Spleen (tissue), 11 donors: ENCODE data around the gene SPATA16. TPM values are rescaled to one million over a fixed set of nuclear protein-coding genes. Genes with fewer than 3 reads are reported as not detected.

Experiments used
- DNase-seq: peaks from one replicate; pipeline ENCODE4 v3.0.0-alpha.2; 2020
- H3K27ac ChIP-seq, 8 donors: fragments of 200-600 bp; sonication (generic) in 7 of 8; 1 replicate in 4 of 8; 2 replicates in 4 of 8; pipeline versions ENCODE4 v1.5.0 to v1.8.0; 2016 to 2021; ENCODE audit warnings: inconsistent platforms in 4 of 8, mild to moderate bottlenecking in 4 of 8, moderate library complexity in 1 of 8
- H3K27me3 ChIP-seq, 7 donors: fragments of 200-600 bp; sonication (generic) in 6 of 7; replicated peaks in 1 of 7; 1 replicate in 4 of 7; 2 replicates in 3 of 7; pipeline versions ENCODE4 v1.5.0 to v1.8.0; 2016 to 2021; ENCODE audit warnings: inconsistent platforms in 3 of 7, mild to moderate bottlenecking in 1 of 7
- H3K36me3 ChIP-seq, 6 donors: fragments of 200-600 bp; sonication (generic) in 5 of 6; 1 replicate in 4 of 6; 2 replicates in 2 of 6; pipeline versions ENCODE4 v1.5.0 to v1.8.0; 2016 to 2021; ENCODE audit warnings: inconsistent platforms in 2 of 6
- H3K4me1 ChIP-seq, 6 donors: fragments of 200-600 bp; sonication (generic) in 5 of 6; 1 replicate in 3 of 6; 2 replicates in 3 of 6; pipeline versions ENCODE4 v1.5.0 to v1.8.0; 2016 to 2021; ENCODE audit warnings: inconsistent platforms in 3 of 6
- H3K4me3 ChIP-seq, 8 donors: fragments of 200-600 bp; sonication (generic) in 7 of 8; 1 replicate in 4 of 8; 2 replicates in 4 of 8; pipeline versions ENCODE4 v1.5.0 to v1.8.0; 2016 to 2021; ENCODE audit warnings: inconsistent platforms in 4 of 8, mild to moderate bottlenecking in 4 of 8, moderate library complexity in 2 of 8
- H3K9me3 ChIP-seq, 8 donors: fragments of 200-600 bp; sonication (generic) in 7 of 8; 1 replicate in 4 of 8; 2 replicates in 4 of 8; pipeline versions ENCODE4 v1.5.0 to v1.8.0; 2016 to 2021; ENCODE audit warnings: inconsistent platforms in 4 of 8
- CTCF ChIP-seq, 11 experiments: fragments of 200-600 bp in 7 of 11; fragments of 450-650 bp in 4 of 11; sonication (generic) in 4 of 11; IDR thresholded peaks in 8 of 11; conservative IDR thresholded peaks in 3 of 11; 1 replicate in 7 of 11; 2 replicates in 4 of 11; pipeline versions ENCODE4 v1.4.0 to v1.8.0; 2016 to 2021; ENCODE audit warnings: antibody characterized with exemption in 11 of 11, inconsistent platforms in 4 of 11, mild to moderate bottlenecking in 1 of 11
- POLR2A ChIP-seq, 3 donors: fragments of 450-650 bp; IDR thresholded peaks; one replicate each; pipeline ENCODE4 v1.5.1; 2017; ENCODE audit warnings: antibody characterized with exemption in 3 of 3, mild to moderate bottlenecking in 1 of 3
- POLR2AphosphoS5 ChIP-seq, 3 donors: sonication (generic); formaldehyde crosslinking; IDR thresholded peaks; one replicate each; pipeline ENCODE4 v1.5.1; 2017; ENCODE audit warnings: antibody characterized with exemption in 3 of 3
- WGBS, 5 donors: extraction: QIAGEN DNeasy Blood & Tissue Kit in 3 of 5; methylation state at CpG; one replicate each; pipeline versions ENCODE4 v1.1.5 to v1.1.7; 2013 to 2018; 5-methylcytosine and 5-hydroxymethylcytosine counted together
- intact Hi-C: fragments of 100-400 bp; cut with DNase I; formaldehyde crosslinking; loops from one replicate; pipeline ENCODE4 v1.15.0; 2023; ENCODE audit warnings: low total_unique reads
- polyA plus RNA-seq, 3 donors: library from polyadenylated mRNA; stranded (reverse); fragments of 200-250 nt; gene quantifications; one replicate each; pipeline ENCODE4 v1.2.1, GENCODE V29; 2013
- total RNA-seq, 7 donors: library from RNA; depleted of rRNA in 3 of 7; stranded (reverse); fragments of >200 nt in 3 of 7; fragmentation: NEBNext Ultra II Directional in 4 of 7; extraction: Animal tissue kit (Norgen Biotek cat#: 25700) in 4 of 7; gene quantifications; one replicate each; pipeline versions ENCODE4 v1.1.0 to v1.2.1, GENCODE V29; 2016 to 2021
- donor health status: healthy with polysubstance abuse.
- donor health status: DM: no; HTN: no; CAD: no; lungs with moderate emphysema.
- donor health status: DM: no; HTN: no; CAD: no.
- donor health status: Bipolar disorder and iron deficiency.
- donor health status: healthy.
- donor health status: DM: no; HTN: no; CAD: no.
- donor health status: DM: yes; HTN: yes; CAD: no.

Gene SPATA16
- total and polyA plus RNA-seq, 10 donors = not detected

GRCh38 chr3:173153631-173154030 is 12.6 kb upstream of the SPATA16 start:
- Histone ChIP-seq H3K27ac (no peak overlapping the region), H3K27me3 (no peaks in the 10 kb centered on the region)

GRCh38 chr3:173139420-173139819 is 1.6 kb downstream of the SPATA16 start:
- Histone ChIP-seq H3K4me1 (no peaks in the 10 kb centered on the region), H3K9me3 (no peaks in the 10 kb centered on the region), H3K4me3 (no peak overlapping the region), H3K36me3 (no peaks in the 10 kb centered on the region), H3K27ac (no peak overlapping the region), H3K27me3 (no peaks in the 10 kb centered on the region)
- intact Hi-C loops = no loop called here
- DNase-seq = no peak
- WGBS, 5 donors = 88 to 94% (median 93%) methylated on average over 2 of the region's 2 CpGs
- TF ChIP-seq CTCF (IDR thresholded peaks at IDR 0.05 in 8 of 11, conservative IDR thresholded peaks at IDR 0.05 in 3 of 11) (no peak), POLR2A (IDR thresholded peaks at IDR 0.05) (no peak), POLR2AphosphoS5 (IDR thresholded peaks at IDR 0.05) (no peak)

More at GRCh38 chr3:173153631-173154030, 12.6 kb upstream of the SPATA16 start:
- no peak for TF ChIP-seq POLR2A (IDR thresholded peaks at IDR 0.05)
- TF ChIP-seq POLR2AphosphoS5 (IDR thresholded peaks at IDR 0.05) = no peak
- TF ChIP-seq CTCF (IDR thresholded peaks at IDR 0.05 in 8 of 11, conservative IDR thresholded peaks at IDR 0.05 in 3 of 11) = no peak
- Histone ChIP-seq H3K4me1 (no peaks in the 10 kb centered on the region), H3K36me3 (no peaks in the 10 kb centered on the region), H3K9me3 (peaks cover 0 to under 1% (median 0%) of the 10 kb centered on the region in 8 donors), H3K4me3 (no peak overlapping the region)
- no peak for DNase-seq
- WGBS, 5 donors = 86 to 93% (median 88%) methylated on average over 2 of the region's 2 CpGs
- intact Hi-C loops = no loop called here

- DNase-seq = no peak
- intact Hi-C loops = no loop called here
- H3K36me3 ChIP-seq = no peaks in the 10 kb centered on the region
- no peak overlapping the region for H3K4me3 ChIP-seq
- WGBS, 5 donors = 77 to 88% (median 77%) methylated on average over 3 of the region's 3 CpGs
- no peaks in the 10 kb centered on the region for H3K27me3 ChIP-seq
- no peaks in the 10 kb centered on the region for H3K9me3 ChIP-seq
- TF ChIP-seq POLR2A (IDR thresholded peaks at IDR 0.05) (no peak), CTCF (IDR thresholded peaks at IDR 0.05 in 8 of 11, conservative IDR thresholded peaks at IDR 0.05 in 3 of 11) (no peak), POLR2AphosphoS5 (IDR thresholded peaks at IDR 0.05) (no peak)
- no peak overlapping the region for H3K27ac ChIP-seq
- no peaks in the 10 kb centered on the region for H3K4me1 ChIP-seq
Observed at GRCh38 chr3:173138026-173138425, 3.0 kb downstream of the SPATA16 start.

- no peaks in the 10 kb centered on the region for H3K4me1 ChIP-seq
- no peaks in the 10 kb centered on the region for H3K27me3 ChIP-seq
- no peak overlapping the region for H3K4me3 ChIP-seq
- no peak for TF ChIP-seq POLR2AphosphoS5 (IDR thresholded peaks at IDR 0.05)
- no peak for TF ChIP-seq CTCF (IDR thresholded peaks at IDR 0.05 in 8 of 11, conservative IDR thresholded peaks at IDR 0.05 in 3 of 11)
- no peak for TF ChIP-seq POLR2A (IDR thresholded peaks at IDR 0.05)
- no peak overlapping the region for H3K27ac ChIP-seq
- DNase-seq = no peak
- H3K9me3 ChIP-seq = no peaks in the 10 kb centered on the region
- WGBS, 5 donors = 18 to 31% (median 26%) methylated on average over 2 of the region's 2 CpGs
- intact Hi-C loops = no loop called here
- no peaks in the 10 kb centered on the region for H3K36me3 ChIP-seq
Observed at GRCh38 chr3:173135059-173135458, 6.0 kb downstream of the SPATA16 start.
